HG03378 (cell line): ENCODE measurements around the gene OXTR.
"Not testable (repeated sequence)": the region's sequence is repeated elsewhere in the genome, so short reads cannot be mapped to it uniquely, and the experiment has no call there.

Experiments
- ATAC-seq: cut with Tn5 transposase; IDR thresholded peaks from one replicate; pipeline ENCODE4 v1.9.1; 2021; ENCODE audit warnings: mild to moderate bottlenecking, moderate library complexity; ENCODE audit not compliant: unreplicated experiment

The OXTR gene

GRCh38 chr3:8743021-8743601, 26.3 kb downstream of the OXTR start:
- ATAC-seq = no peak

DNA sequence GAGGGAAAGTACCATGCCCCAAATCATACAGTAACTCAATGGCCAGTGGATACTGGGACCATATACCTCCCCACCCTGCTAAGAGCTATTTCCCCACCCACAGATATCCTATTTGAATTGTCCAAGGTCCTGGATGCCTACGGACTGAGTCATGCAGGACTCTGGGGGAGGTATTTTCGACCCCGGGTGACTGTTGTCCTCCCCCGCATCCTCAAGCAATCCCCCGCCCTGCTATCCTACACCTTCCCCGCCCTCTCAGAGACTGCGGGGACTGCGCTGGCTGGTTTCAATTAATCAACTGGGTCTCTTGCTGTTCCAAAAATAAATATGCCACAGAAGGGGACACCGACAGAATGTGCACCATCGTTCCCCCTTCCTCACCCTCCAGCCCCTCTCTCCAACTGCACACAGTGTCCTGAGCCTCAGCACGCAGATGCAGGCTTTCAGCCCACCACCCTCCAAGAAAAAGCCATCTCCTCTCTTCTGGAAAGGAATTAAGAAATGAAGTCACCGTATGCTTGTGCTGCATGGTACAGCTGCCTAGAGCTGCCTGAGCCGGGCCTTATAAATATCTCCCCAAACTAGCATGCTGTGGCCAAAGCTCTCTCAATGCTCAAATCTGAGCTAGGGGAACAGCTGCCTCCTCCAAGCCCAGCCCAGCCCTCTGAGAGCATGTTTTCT, 27.7 kb downstream of the OXTR start:
- ATAC-seq = no peak

GRCh38 chr3:8739757-8740504, 29.5 kb downstream of the OXTR start:
- peak; percentile 83 for ATAC-seq

- no peak for ATAC-seq
Measured at GRCh38 chr3:8738639-8739038, 30.8 kb downstream of the OXTR start.

GRCh38 chr3:8737823-8738222, 31.6 kb downstream of the OXTR start:
- ATAC-seq = no peak

- no peak for ATAC-seq
Measured at GRCh38 chr3:8737301-8737700, 32.1 kb downstream of the OXTR start.

DNA sequence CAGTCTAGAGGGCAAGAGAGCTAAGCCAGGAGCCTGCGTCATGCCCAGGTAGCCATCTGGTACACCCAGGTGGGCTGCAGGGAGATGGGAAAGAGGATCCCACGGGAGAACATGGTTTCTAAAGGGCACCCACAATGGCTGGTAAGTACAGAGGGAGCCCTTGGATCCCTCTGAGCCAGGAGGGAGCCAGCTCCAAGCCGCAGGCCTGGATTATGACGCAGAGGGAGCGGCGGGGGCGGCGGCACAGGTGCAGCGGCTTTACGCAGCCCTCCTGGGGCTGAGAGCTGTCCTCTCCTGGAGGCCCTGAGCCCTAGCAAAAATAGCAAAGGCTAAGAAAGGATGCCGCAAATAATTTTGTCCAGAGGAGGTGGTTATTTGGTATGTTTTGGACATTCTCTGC, 33.0 kb downstream of the OXTR start:
- no peak for ATAC-seq

DNA sequence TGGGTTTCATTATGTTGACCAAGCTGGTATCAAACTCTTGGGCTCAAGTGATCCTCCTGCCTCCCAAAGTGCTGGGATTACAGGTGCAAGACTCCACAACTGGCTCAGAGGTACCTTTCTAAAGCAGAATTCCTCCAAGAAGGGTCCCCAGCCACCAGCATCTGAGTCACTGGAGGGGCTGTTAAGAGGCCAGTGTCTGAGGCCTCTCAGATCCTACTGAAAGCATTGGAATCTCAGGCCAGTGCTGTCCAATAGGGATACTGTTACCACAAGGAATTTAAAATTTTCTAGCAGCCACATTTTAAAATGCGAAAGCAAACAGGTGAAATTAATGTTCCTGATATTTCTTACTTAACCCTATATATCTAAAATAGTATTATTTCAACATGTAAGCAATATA, 34.5 kb downstream of the OXTR start:
- ATAC-seq = no peak

- ATAC-seq = no peak
Measured at GRCh38 chr3:8734137-8734878, 35.1 kb downstream of the OXTR start.

GRCh38 chr3:8733332-8734094, 35.9 kb downstream of the OXTR start, which contains the start of gene CAV3:
Gene CAV3, plus strand, starts transcription at chr3:8733802. Its CDS starts 75 bp downstream, at chr3:8733877.
- ATAC-seq = no peak

DNA sequence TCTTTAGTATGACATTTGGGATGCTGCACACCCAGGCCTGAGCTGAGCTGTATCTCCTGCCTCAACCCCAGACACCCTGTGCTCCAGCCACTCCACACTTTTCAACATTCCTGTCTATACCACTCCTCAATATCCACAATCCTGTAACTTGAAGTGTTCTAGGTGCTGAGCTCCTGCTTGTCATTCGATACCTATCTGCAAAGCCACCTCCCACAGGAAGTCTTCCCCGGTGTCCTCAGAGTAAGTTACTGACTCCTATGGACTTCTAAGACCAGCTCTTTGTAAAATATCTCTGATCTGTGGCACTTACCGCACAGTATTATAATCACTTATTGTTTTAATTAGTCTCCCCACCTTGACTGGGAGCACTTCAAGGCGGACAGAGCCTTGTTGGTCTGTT, 37.0 kb downstream of the OXTR start:
- ATAC-seq = no peak

DNA sequence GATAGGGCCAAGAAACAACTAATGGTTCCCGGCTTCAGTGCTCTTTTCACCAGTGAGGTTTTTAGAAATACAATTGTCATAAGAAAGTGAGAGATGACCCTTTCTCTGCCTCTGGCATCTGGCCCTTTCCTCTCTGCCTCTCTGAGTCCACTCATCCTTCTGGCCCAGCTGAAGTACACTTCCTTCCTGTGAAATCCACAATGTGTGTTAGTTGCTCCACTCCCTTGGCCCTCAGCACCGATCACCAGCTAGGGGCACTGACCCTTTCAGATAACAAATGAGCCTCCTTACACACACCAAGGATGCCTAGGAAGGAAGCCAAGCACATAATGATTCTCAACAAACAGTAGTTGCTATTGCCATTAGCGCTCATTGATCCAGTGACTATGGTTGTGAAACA, 38.8 kb downstream of the OXTR start:
- no peak for ATAC-seq

DNA sequence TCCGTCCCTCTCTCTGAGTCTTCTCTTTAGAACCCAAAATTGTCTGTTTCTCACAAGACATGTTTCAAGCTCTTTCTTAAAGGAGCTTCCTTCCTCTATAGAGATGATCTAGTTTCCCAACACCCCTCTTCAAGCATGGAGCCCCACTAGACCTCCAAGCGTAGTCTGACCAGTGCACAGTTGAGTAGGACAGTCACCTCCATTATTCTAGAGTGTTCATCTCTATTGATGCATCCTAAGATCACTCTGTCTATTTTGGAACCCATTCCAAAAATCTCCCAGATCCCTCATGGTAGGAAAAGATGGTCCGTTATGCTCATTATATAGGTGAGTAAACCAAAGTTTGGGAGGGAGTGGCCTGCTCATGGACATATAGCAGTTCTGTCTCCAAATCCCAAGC, 39.9 kb downstream of the OXTR start:
- ATAC-seq = no peak

DNA sequence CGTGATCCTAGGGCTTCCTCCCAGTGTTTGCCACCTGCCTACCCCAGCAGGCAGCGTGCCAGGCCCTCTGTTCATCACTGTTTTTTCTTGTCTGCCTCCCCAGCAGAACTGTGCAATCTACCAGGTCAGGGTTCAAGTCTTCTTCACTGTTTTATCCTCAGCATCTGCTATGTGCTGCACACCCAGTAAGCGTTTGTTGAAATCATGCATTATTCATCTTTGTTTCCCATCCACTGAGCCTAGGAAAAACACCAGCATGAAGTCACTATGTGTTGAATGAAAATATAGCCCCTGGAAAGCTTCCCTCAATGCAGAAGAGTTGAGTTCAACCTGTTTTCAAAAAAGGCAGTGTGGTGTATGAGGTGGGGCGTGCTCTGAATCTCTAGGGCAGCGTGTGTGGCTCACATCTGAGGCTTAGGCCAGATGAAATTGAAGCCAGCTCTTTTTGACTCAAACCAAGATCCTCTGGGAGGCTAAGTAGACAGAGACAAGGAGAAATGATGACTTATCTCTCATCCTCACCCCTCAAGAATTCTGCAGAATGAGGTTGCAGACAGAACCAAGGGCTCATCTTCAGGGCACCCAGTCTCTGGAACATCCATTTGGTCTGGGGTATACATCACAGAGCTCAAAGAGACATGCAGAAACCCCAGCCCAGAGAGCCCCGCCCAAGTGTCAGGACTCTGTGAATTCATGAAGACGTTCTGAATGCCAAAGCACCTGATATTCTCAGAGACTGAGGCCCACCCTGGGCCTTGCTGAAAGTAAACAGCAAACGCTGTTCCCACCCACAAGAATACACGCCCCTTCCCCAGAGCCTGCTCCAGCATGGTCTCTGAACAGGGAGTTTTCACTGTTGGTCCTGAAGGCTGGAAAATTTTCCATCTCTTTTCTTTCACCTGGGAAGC, 41.6 kb downstream of the OXTR start:
- ATAC-seq = no peak

- no peak for ATAC-seq
Measured at GRCh38 chr3:8724108-8724752, 45.2 kb downstream of the OXTR start.

- ATAC-seq = no peak
Measured at GRCh38 chr3:8723612-8724011, 45.8 kb downstream of the OXTR start.

DNA sequence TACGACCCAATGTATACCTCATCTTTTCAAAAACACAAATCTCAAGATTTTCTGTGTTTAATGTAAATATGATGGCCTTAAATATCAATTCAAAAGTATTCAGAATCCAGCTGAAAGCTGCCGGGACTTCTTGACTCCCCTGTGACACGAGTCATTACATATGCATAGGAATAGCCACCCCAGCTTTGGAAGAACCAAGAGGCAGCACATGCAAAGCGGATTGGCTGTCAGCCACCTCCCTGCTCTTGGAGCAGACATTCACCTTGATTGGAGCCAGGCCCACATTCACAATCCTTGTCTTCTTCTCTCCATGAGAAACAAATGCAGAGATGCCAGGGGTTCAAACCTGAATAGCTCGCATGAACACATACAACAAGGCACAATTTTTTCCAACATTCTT, 46.6 kb downstream of the OXTR start:
- ATAC-seq = no peak

DNA sequence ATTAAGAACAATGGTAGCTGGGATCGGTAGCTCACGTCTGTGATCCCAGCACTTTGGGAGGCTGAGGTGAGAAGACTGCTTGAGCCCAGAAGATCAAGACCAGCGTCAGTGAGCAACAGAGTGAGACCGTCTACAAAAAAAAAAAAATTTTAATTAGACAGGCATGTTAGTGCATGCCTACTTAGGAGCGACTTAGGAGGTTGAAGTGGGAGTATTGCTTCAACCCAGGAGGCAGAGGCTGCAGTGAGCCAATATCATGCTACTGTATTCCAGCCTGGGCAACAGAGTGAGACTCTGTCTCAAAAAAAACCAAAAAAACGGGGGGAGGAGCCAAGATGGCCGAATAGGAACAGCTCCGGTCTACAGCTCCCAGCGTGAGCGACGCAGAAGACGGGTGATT, 53.7 kb downstream of the OXTR start:
- not testable (repeated sequence) for ATAC-seq
